ENCODE measurements around the gene TSHZ2. TPM values are rescaled to one million over a fixed set of nuclear protein-coding genes. Genes with fewer than 3 reads are reported as not detected.

Gene TSHZ2
- total and polyA plus RNA-seq, 5 donors from 2014 or later: 1.00 to 41.7 (median 2.1) TPM

DNA sequence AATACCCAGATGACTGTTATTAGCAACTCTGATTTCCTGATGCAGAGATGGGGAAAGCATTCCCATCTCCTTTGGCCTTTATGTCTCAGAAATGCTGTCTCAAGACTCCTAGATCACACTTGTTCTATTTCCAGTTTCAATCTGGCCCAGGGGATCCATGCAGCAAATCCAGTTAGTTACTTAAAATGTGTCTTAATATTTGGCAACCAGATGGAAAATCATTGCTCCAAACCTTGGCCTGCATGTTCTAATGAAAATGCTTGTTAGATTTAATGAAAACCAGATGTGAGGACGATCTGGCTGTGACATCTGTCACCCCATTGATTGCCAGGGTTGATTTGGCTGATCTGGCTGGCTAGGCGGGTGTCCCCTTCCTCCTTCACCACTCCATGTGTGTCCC, 125.2 kb downstream of the TSHZ2 start:
- Mint-ChIP-seq H3K27ac (no peak overlapping the region), H3K36me3 (peaks cover 4% of the 10 kb centered on the region), H3K4me1 (no peaks in the 10 kb centered on the region), H3K27me3 (no peaks in the 10 kb centered on the region), H3K9me3 (no peaks in the 10 kb centered on the region), H3K4me3 (no peak overlapping the region)
- no peak for ATAC-seq (ENCODE audit: low read depth in 2 of 2)
- Histone ChIP-seq H3K27ac (ENCODE audit: insufficient read depth, low read length, poor library complexity, severe bottlenecking) (no peak overlapping the region), H3K27me3 (ENCODE audit: control insufficient read depth, insufficient read depth, low read length) (no peaks in the 10 kb centered on the region), H3K9me3 (ENCODE audit: control insufficient read depth in 2 of 2, low read length in 2 of 2) (no peaks in the 10 kb centered on the region), H3K4me3 (ENCODE audit: low read depth, low read length) (no peak overlapping the region), H3K36me3 (ENCODE audit: control insufficient read depth, insufficient read depth, low read length) (no peaks in the 10 kb centered on the region), H3K4me1 (ENCODE audit: control insufficient read depth, insufficient read depth, low read length, poor library complexity, severe bottlenecking) (no peaks in the 10 kb centered on the region)
- DNase-seq: no peak

- H3K4me3 Mint-ChIP-seq: no peak overlapping the region
- no peaks in the 10 kb centered on the region for H3K4me1 Mint-ChIP-seq
- H3K27ac ChIP-seq (ENCODE audit: insufficient read depth, low read length, poor library complexity, severe bottlenecking): no peak overlapping the region
- ATAC-seq (ENCODE audit: low read depth in 2 of 2): no peak
- no peaks in the 10 kb centered on the region for H3K27me3 Mint-ChIP-seq
- no peaks in the 10 kb centered on the region for H3K27me3 ChIP-seq (ENCODE audit: control insufficient read depth, insufficient read depth, low read length)
- H3K4me3 ChIP-seq (ENCODE audit: low read depth, low read length): no peak overlapping the region
- no peaks in the 10 kb centered on the region for H3K36me3 ChIP-seq (ENCODE audit: control insufficient read depth, insufficient read depth, low read length)
- H3K4me1 ChIP-seq (ENCODE audit: control insufficient read depth, insufficient read depth, low read length, poor library complexity, severe bottlenecking): no peaks in the 10 kb centered on the region
- H3K9me3 Mint-ChIP-seq: no peaks in the 10 kb centered on the region
- H3K9me3 ChIP-seq (ENCODE audit: control insufficient read depth in 2 of 2, low read length in 2 of 2): no peaks in the 10 kb centered on the region
- peaks cover 4% of the 10 kb centered on the region for H3K36me3 Mint-ChIP-seq
- H3K27ac Mint-ChIP-seq: no peak overlapping the region
- DNase-seq: no peak
These were observed 125.6 kb downstream of the TSHZ2 start for GRCh38 chr20:53097791-53098190.

GRCh38 chr20:53098621-53099020, 126.5 kb downstream of the TSHZ2 start:
- ATAC-seq (ENCODE audit: low read depth in 2 of 2) (no peak), DNase-seq (no peak)
- Mint-ChIP-seq H3K9me3 (no peaks in the 10 kb centered on the region), H3K4me3 (no peak overlapping the region), H3K36me3 (peaks cover 4% of the 10 kb centered on the region), H3K27ac (peak overlapping the region in 1 of 3 donors; percentile 53), H3K4me1 (no peaks in the 10 kb centered on the region), H3K27me3 (no peaks in the 10 kb centered on the region)
- Histone ChIP-seq H3K36me3 (ENCODE audit: control insufficient read depth, insufficient read depth, low read length) (no peaks in the 10 kb centered on the region), H3K27me3 (ENCODE audit: control insufficient read depth, insufficient read depth, low read length) (no peaks in the 10 kb centered on the region), H3K4me3 (ENCODE audit: low read depth, low read length) (no peak overlapping the region), H3K27ac (ENCODE audit: insufficient read depth, low read length, poor library complexity, severe bottlenecking) (no peak overlapping the region), H3K4me1 (ENCODE audit: control insufficient read depth, insufficient read depth, low read length, poor library complexity, severe bottlenecking) (no peaks in the 10 kb centered on the region), H3K9me3 (ENCODE audit: control insufficient read depth in 2 of 2, low read length in 2 of 2) (no peaks in the 10 kb centered on the region)

DNA sequence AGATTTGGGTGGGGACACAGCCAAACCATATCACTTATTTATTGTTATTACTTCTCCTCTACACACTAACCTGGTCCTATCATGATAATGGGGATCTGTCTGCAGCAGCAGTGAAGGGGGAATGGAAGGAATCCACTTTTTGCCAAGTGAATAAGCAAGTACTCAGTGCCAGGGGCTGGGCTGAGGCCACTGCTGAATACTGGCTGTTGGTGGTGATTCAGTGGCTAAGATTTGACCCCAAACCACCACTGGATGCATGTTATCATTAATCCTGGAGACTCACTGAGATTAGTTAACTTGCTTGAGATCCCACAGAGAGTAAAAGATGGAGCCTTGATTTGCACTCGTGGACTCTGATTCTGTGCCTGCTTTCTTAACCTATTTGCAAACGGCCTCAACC, 127.7 kb downstream of the TSHZ2 start:
- H3K27me3 Mint-ChIP-seq: no peaks in the 10 kb centered on the region
- no peak overlapping the region for H3K27ac ChIP-seq (ENCODE audit: insufficient read depth, low read length, poor library complexity, severe bottlenecking)
- DNase-seq (no peak), ATAC-seq (ENCODE audit: low read depth in 2 of 2) (no peak)
- no peaks in the 10 kb centered on the region for H3K4me1 Mint-ChIP-seq
- H3K4me1 ChIP-seq (ENCODE audit: control insufficient read depth, insufficient read depth, low read length, poor library complexity, severe bottlenecking): no peaks in the 10 kb centered on the region
- no peaks in the 10 kb centered on the region for H3K27me3 ChIP-seq (ENCODE audit: control insufficient read depth, insufficient read depth, low read length)
- no peaks in the 10 kb centered on the region for H3K9me3 ChIP-seq (ENCODE audit: control insufficient read depth in 2 of 2, low read length in 2 of 2)
- no peak overlapping the region for H3K4me3 ChIP-seq (ENCODE audit: low read depth, low read length)
- no peaks in the 10 kb centered on the region for H3K9me3 Mint-ChIP-seq
- peaks cover 4% of the 10 kb centered on the region for H3K36me3 Mint-ChIP-seq
- no peak overlapping the region for H3K4me3 Mint-ChIP-seq
- no peak overlapping the region for H3K27ac Mint-ChIP-seq
- H3K36me3 ChIP-seq (ENCODE audit: control insufficient read depth, insufficient read depth, low read length): no peaks in the 10 kb centered on the region

DNA sequence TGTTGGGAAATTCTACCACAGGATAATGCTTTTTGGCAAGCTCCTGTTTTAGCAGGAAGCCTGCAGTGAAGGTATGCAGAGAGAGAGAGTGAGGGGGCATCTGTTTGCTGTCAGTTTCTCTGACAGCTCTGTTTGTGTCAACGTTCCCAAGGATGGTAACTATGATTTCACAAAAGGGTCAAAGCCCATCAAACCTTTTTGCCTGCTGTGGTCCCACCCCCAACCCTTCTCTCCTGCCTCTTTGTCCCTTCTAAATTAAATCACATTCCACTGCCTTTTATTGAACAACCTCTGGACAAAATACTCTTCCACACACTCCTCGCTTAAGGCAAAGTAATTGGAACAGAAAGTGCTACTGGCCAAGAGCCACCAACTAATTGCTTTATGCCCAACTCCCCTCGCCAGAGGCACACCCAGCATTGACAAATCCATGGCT, 128.3 kb downstream of the TSHZ2 start:
- Histone ChIP-seq H3K9me3 (ENCODE audit: control insufficient read depth in 2 of 2, low read length in 2 of 2) (no peaks in the 10 kb centered on the region), H3K4me1 (ENCODE audit: control insufficient read depth, insufficient read depth, low read length, poor library complexity, severe bottlenecking) (no peaks in the 10 kb centered on the region), H3K4me3 (ENCODE audit: low read depth, low read length) (no peak overlapping the region), H3K27ac (ENCODE audit: insufficient read depth, low read length, poor library complexity, severe bottlenecking) (no peak overlapping the region), H3K36me3 (ENCODE audit: control insufficient read depth, insufficient read depth, low read length) (no peaks in the 10 kb centered on the region), H3K27me3 (ENCODE audit: control insufficient read depth, insufficient read depth, low read length) (no peaks in the 10 kb centered on the region)
- no peak for ATAC-seq (ENCODE audit: low read depth in 2 of 2)
- no peak overlapping the region for H3K4me3 Mint-ChIP-seq
- no peaks in the 10 kb centered on the region for H3K9me3 Mint-ChIP-seq
- H3K27ac Mint-ChIP-seq: peak overlapping the region in 2 of 3 donors; percentile 5 to 81
- peaks cover 4% of the 10 kb centered on the region for H3K36me3 Mint-ChIP-seq
- no peak for DNase-seq
- no peaks in the 10 kb centered on the region for H3K4me1 Mint-ChIP-seq
- H3K27me3 Mint-ChIP-seq: no peaks in the 10 kb centered on the region

- Mint-ChIP-seq H3K4me1 (peaks cover 0 to under 1% (median 0%) of the 10 kb centered on the region in 4 donors), H3K27me3 (no peaks in the 10 kb centered on the region), H3K4me3 (no peak overlapping the region), H3K27ac (no peak overlapping the region), H3K36me3 (peaks cover 4% of the 10 kb centered on the region), H3K9me3 (peaks cover 0 to under 1% (median 0%) of the 10 kb centered on the region in 7 donors)
- Histone ChIP-seq H3K9me3 (ENCODE audit: control insufficient read depth in 2 of 2, low read length in 2 of 2) (no peaks in the 10 kb centered on the region), H3K4me1 (ENCODE audit: control insufficient read depth, insufficient read depth, low read length, poor library complexity, severe bottlenecking) (no peaks in the 10 kb centered on the region), H3K36me3 (ENCODE audit: control insufficient read depth, insufficient read depth, low read length) (no peaks in the 10 kb centered on the region), H3K27ac (ENCODE audit: insufficient read depth, low read length, poor library complexity, severe bottlenecking) (no peak overlapping the region), H3K4me3 (ENCODE audit: low read depth, low read length) (no peak overlapping the region), H3K27me3 (ENCODE audit: control insufficient read depth, insufficient read depth, low read length) (no peaks in the 10 kb centered on the region)
- ATAC-seq (ENCODE audit: low read depth in 2 of 2): no peak
- DNase-seq: no peak
These were observed 130.0 kb downstream of the TSHZ2 start for GRCh38 chr20:53101992-53102760.

GRCh38 chr20:53103124-53103523, 131.0 kb downstream of the TSHZ2 start:
- Mint-ChIP-seq H3K36me3 (peaks cover 4% of the 10 kb centered on the region), H3K9me3 (peaks cover 0 to 2% (median 0%) of the 10 kb centered on the region in 7 donors), H3K4me3 (no peak overlapping the region), H3K27me3 (no peaks in the 10 kb centered on the region), H3K27ac (no peak overlapping the region), H3K4me1 (peaks cover 0 to 2% (median 0%) of the 10 kb centered on the region in 4 donors)
- Histone ChIP-seq H3K4me3 (ENCODE audit: low read depth, low read length) (no peak overlapping the region), H3K36me3 (ENCODE audit: control insufficient read depth, insufficient read depth, low read length) (no peaks in the 10 kb centered on the region), H3K9me3 (ENCODE audit: control insufficient read depth in 2 of 2, low read length in 2 of 2) (no peaks in the 10 kb centered on the region), H3K27ac (ENCODE audit: insufficient read depth, low read length, poor library complexity, severe bottlenecking) (no peak overlapping the region), H3K27me3 (ENCODE audit: control insufficient read depth, insufficient read depth, low read length) (no peaks in the 10 kb centered on the region), H3K4me1 (ENCODE audit: control insufficient read depth, insufficient read depth, low read length, poor library complexity, severe bottlenecking) (no peaks in the 10 kb centered on the region)
- ATAC-seq (ENCODE audit: low read depth in 2 of 2): no peak
- no peak for DNase-seq

GRCh38 chr20:53104884-53105283, 132.7 kb downstream of the TSHZ2 start:
- H3K36me3 ChIP-seq (ENCODE audit: control insufficient read depth, insufficient read depth, low read length): no peaks in the 10 kb centered on the region
- peaks cover 0 to 2% (median 0%) of the 10 kb centered on the region in 4 donors for H3K4me1 Mint-ChIP-seq
- no peaks in the 10 kb centered on the region for H3K36me3 Mint-ChIP-seq
- H3K9me3 ChIP-seq (ENCODE audit: control insufficient read depth in 2 of 2, low read length in 2 of 2): no peaks in the 10 kb centered on the region
- H3K4me3 ChIP-seq (ENCODE audit: low read depth, low read length): no peak overlapping the region
- peaks cover 0 to 2% (median 0%) of the 10 kb centered on the region in 7 donors for H3K9me3 Mint-ChIP-seq
- no peak overlapping the region for H3K27ac Mint-ChIP-seq
- no peaks in the 10 kb centered on the region for H3K27me3 Mint-ChIP-seq
- no peak for DNase-seq
- H3K27me3 ChIP-seq (ENCODE audit: control insufficient read depth, insufficient read depth, low read length): no peaks in the 10 kb centered on the region
- no peaks in the 10 kb centered on the region for H3K4me1 ChIP-seq (ENCODE audit: control insufficient read depth, insufficient read depth, low read length, poor library complexity, severe bottlenecking)
- no peak for ATAC-seq (ENCODE audit: low read depth in 2 of 2)
- no peak overlapping the region for H3K4me3 Mint-ChIP-seq
- no peak overlapping the region for H3K27ac ChIP-seq (ENCODE audit: insufficient read depth, low read length, poor library complexity, severe bottlenecking)
